ENCODE results near the gene RS1.

Gene RS1

DNA sequence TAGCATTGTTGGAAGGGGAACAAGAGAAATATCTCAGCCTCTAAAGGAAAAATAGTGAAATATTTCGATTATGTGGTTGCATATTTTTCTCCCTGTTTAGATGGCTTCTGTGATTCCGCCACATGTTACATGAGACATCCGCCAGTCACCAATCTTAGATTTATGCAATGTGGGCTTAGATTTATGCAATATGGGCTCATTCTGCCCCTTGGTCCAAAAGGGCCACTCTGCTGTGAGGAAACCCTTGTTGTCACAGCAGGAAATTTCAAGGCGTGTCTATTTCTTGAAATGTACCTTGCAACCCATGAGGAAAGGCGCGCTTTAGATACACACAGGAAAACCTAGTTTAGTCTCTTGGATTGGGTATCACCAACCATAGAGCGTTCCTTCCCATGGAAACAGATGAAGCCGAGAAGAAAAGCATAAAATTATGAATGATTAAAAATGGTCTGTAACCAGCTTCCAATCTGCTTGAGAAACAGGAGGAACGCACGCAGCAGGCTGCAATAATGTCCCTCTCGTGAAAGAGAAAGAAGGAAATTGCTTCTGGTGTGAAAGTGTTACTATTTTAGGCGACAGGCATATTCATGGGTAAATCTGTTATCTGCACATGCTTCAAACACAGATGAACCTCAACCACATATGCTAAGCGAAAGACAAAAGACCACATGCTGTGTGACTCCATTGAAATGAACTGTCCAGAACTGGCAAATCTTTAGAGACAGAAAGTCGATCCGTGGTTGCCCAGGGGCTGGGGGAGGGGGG lies 3.7 kb downstream of the RS1 start:
- no peak overlapping the region for H3K27ac ChIP-seq (ENCODE audit: low read depth, low read length)
- no peak overlapping the region for H3K4me3 ChIP-seq (ENCODE audit: low read depth in 1 of 2, low read length in 2 of 2)
- H3K9me3 ChIP-seq (ENCODE audit: control insufficient read depth in 1 of 2, low read length in 2 of 2): no peaks in the 10 kb centered on the region
- H3K27me3 ChIP-seq (ENCODE audit: control insufficient read depth in 1 of 2, insufficient read depth in 2 of 2, low read length in 2 of 2): no peaks in the 10 kb centered on the region
- no peaks in the 10 kb centered on the region for H3K36me3 ChIP-seq (ENCODE audit: control insufficient read depth in 1 of 2, insufficient read depth in 2 of 2, low read length in 2 of 2)
- H3K4me1 ChIP-seq (ENCODE audit: control insufficient read depth in 1 of 2, insufficient read depth in 2 of 2, low read length in 2 of 2): no peaks in the 10 kb centered on the region
- no peak overlapping the region for H3K9ac ChIP-seq (ENCODE audit: low read depth in 1 of 2, low read length in 2 of 2)

DNA sequence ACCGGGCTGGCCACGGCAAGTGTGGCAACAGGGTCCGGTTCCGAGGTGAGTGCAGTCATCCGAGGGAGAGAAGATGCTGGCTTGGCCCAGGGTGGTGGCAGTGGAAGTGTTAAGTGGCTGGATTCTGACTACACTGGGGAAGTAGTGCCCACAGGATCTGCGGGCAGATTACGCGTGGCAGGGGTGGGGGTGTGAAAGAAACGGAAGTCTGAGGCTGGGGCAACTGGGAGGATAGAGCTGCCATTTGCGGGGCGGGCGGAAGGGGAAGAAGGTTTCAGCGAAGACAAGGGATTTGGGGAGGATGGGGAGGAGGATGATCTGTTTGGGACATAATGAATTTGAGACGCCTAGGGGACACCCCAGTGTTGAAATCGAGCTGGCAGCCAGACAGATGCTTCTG lies 5.3 kb downstream of the RS1 start:
- Histone ChIP-seq H3K27me3 (ENCODE audit: control insufficient read depth in 1 of 2, insufficient read depth in 2 of 2, low read length in 2 of 2) (no peaks in the 10 kb centered on the region), H3K9me3 (ENCODE audit: control insufficient read depth in 1 of 2, low read length in 2 of 2) (no peaks in the 10 kb centered on the region), H3K4me1 (ENCODE audit: control insufficient read depth in 1 of 2, insufficient read depth in 2 of 2, low read length in 2 of 2) (no peaks in the 10 kb centered on the region), H3K4me3 (ENCODE audit: low read depth in 1 of 2, low read length in 2 of 2) (no peak overlapping the region), H3K36me3 (ENCODE audit: control insufficient read depth in 1 of 2, insufficient read depth in 2 of 2, low read length in 2 of 2) (no peaks in the 10 kb centered on the region), H3K9ac (ENCODE audit: low read depth in 1 of 2, low read length in 2 of 2) (no peak overlapping the region), H3K27ac (ENCODE audit: low read depth, low read length) (no peak overlapping the region)

DNA sequence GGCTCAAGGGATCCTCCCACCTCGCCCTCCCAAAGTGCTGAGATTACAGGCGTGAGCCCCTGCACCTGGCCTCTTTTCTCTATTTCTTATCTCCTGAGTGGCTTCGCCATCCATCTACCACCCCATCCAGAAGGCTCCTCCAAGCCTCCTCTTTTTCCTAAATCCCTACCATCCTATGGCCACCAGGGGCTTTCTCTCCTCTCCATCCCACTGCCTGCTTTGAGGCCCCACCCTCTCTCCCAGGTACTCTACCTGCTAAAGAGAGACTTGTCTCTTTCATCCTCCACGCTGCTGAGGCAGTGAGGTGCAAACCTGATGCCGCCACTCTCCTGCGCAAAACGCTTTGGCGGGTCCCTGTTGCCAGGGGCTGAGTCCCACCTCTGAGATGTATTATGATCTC lies 7.0 kb downstream of the RS1 start:
- Histone ChIP-seq H3K36me3 (ENCODE audit: control insufficient read depth in 1 of 2, insufficient read depth in 2 of 2, low read length in 2 of 2) (no peaks in the 10 kb centered on the region), H3K4me1 (ENCODE audit: control insufficient read depth in 1 of 2, insufficient read depth in 2 of 2, low read length in 2 of 2) (no peaks in the 10 kb centered on the region), H3K27ac (ENCODE audit: low read depth, low read length) (no peak overlapping the region), H3K4me3 (ENCODE audit: low read depth in 1 of 2, low read length in 2 of 2) (no peak overlapping the region), H3K27me3 (ENCODE audit: control insufficient read depth in 1 of 2, insufficient read depth in 2 of 2, low read length in 2 of 2) (no peaks in the 10 kb centered on the region), H3K9me3 (ENCODE audit: control insufficient read depth in 1 of 2, low read length in 2 of 2) (no peaks in the 10 kb centered on the region), H3K9ac (ENCODE audit: low read depth in 1 of 2, low read length in 2 of 2) (no peak overlapping the region)

DNA sequence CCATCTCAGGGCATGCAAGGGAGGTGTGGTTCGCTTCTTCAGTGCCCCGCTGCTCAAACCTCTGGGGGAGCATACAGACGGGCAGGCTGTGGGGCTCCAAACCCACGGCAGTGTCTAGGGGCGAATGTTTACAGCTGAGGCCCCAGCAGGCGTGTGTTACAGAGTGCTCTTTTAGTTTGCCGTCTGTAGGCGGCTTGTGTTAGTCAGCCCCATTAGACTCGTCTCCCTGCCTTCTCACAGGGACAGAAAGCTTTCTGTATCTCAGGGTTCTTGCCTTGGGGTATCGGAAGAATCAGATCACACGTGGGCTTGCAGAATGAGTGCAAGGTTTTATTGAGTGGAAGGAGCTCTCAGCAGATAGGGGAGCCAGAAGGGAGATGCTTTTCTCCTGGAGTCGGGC lies 10.6 kb downstream of the RS1 start:
- no peaks in the 10 kb centered on the region for H3K4me1 ChIP-seq (ENCODE audit: control insufficient read depth in 1 of 2, insufficient read depth in 2 of 2, low read length in 2 of 2)
- no peaks in the 10 kb centered on the region for H3K27me3 ChIP-seq (ENCODE audit: control insufficient read depth in 1 of 2, insufficient read depth in 2 of 2, low read length in 2 of 2)
- no peaks in the 10 kb centered on the region for H3K9me3 ChIP-seq (ENCODE audit: control insufficient read depth in 1 of 2, low read length in 2 of 2)
- no peaks in the 10 kb centered on the region for H3K36me3 ChIP-seq (ENCODE audit: control insufficient read depth in 1 of 2, insufficient read depth in 2 of 2, low read length in 2 of 2)
- no peak overlapping the region for H3K27ac ChIP-seq (ENCODE audit: low read depth, low read length)
- no peak overlapping the region for H3K9ac ChIP-seq (ENCODE audit: low read depth in 1 of 2, low read length in 2 of 2)
- no peak overlapping the region for H3K4me3 ChIP-seq (ENCODE audit: low read depth in 1 of 2, low read length in 2 of 2)

- no peak overlapping the region for H3K27ac ChIP-seq (ENCODE audit: low read depth, low read length)
- H3K4me1 ChIP-seq (ENCODE audit: control insufficient read depth in 1 of 2, insufficient read depth in 2 of 2, low read length in 2 of 2): no peaks in the 10 kb centered on the region
- H3K4me3 ChIP-seq (ENCODE audit: low read depth in 1 of 2, low read length in 2 of 2): no peak overlapping the region
- no peaks in the 10 kb centered on the region for H3K9me3 ChIP-seq (ENCODE audit: control insufficient read depth in 1 of 2, low read length in 2 of 2)
- H3K36me3 ChIP-seq (ENCODE audit: control insufficient read depth in 1 of 2, insufficient read depth in 2 of 2, low read length in 2 of 2): no peaks in the 10 kb centered on the region
- no peak overlapping the region for H3K9ac ChIP-seq (ENCODE audit: low read depth in 1 of 2, low read length in 2 of 2)
- no peaks in the 10 kb centered on the region for H3K27me3 ChIP-seq (ENCODE audit: control insufficient read depth in 1 of 2, insufficient read depth in 2 of 2, low read length in 2 of 2)
Observed at GRCh38 chrX:18654875-18655836, 16.8 kb downstream of the RS1 start.

DNA sequence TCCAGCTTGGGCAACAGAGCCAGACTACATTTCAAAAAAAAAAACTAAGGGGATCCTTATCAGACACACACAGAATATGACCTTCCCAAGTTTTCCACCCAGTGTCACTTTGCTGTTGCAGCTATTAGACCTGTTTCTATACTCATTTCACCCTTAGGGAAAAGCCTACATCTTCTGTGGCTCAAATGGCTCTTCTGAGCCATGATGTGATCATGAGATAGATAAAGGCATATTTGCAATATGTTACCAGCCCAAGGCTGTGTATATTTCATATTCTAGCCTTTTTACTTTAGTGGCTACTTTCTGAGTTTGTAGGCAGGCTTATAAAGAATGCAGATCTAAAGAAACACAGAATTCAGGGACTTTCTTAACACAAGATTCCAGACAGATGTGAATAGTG lies 19.3 kb downstream of the RS1 start:
- no peak overlapping the region for H3K9ac ChIP-seq (ENCODE audit: low read depth in 1 of 2, low read length in 2 of 2)
- H3K9me3 ChIP-seq (ENCODE audit: control insufficient read depth in 1 of 2, low read length in 2 of 2): no peaks in the 10 kb centered on the region
- no peaks in the 10 kb centered on the region for H3K27me3 ChIP-seq (ENCODE audit: control insufficient read depth in 1 of 2, insufficient read depth in 2 of 2, low read length in 2 of 2)
- H3K4me3 ChIP-seq (ENCODE audit: low read depth in 1 of 2, low read length in 2 of 2): no peak overlapping the region
- no peak overlapping the region for H3K27ac ChIP-seq (ENCODE audit: low read depth, low read length)
- H3K36me3 ChIP-seq (ENCODE audit: control insufficient read depth in 1 of 2, insufficient read depth in 2 of 2, low read length in 2 of 2): no peaks in the 10 kb centered on the region
- no peaks in the 10 kb centered on the region for H3K4me1 ChIP-seq (ENCODE audit: control insufficient read depth in 1 of 2, insufficient read depth in 2 of 2, low read length in 2 of 2)

DNA sequence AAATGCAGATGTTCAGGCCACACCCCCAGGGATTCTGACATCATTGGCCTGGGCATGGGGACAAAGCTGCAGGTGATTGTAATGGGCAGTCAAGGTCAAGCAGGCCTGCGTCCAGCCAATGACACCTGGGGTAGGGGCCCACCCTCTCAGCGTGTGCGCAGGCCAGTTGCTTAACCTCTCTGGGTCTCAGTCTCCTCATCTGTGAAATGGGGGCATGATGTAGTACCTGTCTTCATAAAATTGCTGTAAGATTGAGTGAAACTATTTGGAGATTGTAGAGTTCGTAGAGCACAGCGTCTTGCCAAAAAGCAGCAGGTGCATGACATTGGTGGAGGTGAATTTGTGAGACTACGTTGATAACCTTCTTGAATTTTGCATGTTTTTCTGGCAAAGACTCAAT lies 21.2 kb downstream of the RS1 start:
- Histone ChIP-seq H3K9me3 (ENCODE audit: control insufficient read depth in 1 of 2, low read length in 2 of 2) (no peaks in the 10 kb centered on the region), H3K4me1 (ENCODE audit: control insufficient read depth in 1 of 2, insufficient read depth in 2 of 2, low read length in 2 of 2) (no peaks in the 10 kb centered on the region), H3K27me3 (ENCODE audit: control insufficient read depth in 1 of 2, insufficient read depth in 2 of 2, low read length in 2 of 2) (no peaks in the 10 kb centered on the region), H3K27ac (ENCODE audit: low read depth, low read length) (no peak overlapping the region), H3K4me3 (ENCODE audit: low read depth in 1 of 2, low read length in 2 of 2) (no peak overlapping the region), H3K36me3 (ENCODE audit: control insufficient read depth in 1 of 2, insufficient read depth in 2 of 2, low read length in 2 of 2) (no peaks in the 10 kb centered on the region), H3K9ac (ENCODE audit: low read depth in 1 of 2, low read length in 2 of 2) (no peak overlapping the region)

- H3K27ac ChIP-seq (ENCODE audit: low read depth, low read length): no peak overlapping the region
- H3K9ac ChIP-seq (ENCODE audit: low read depth in 1 of 2, low read length in 2 of 2): no peak overlapping the region
- H3K9me3 ChIP-seq (ENCODE audit: control insufficient read depth in 1 of 2, low read length in 2 of 2): no peaks in the 10 kb centered on the region
- H3K36me3 ChIP-seq (ENCODE audit: control insufficient read depth in 1 of 2, insufficient read depth in 2 of 2, low read length in 2 of 2): no peaks in the 10 kb centered on the region
- no peak overlapping the region for H3K4me3 ChIP-seq (ENCODE audit: low read depth in 1 of 2, low read length in 2 of 2)
- no peaks in the 10 kb centered on the region for H3K4me1 ChIP-seq (ENCODE audit: control insufficient read depth in 1 of 2, insufficient read depth in 2 of 2, low read length in 2 of 2)
- no peaks in the 10 kb centered on the region for H3K27me3 ChIP-seq (ENCODE audit: control insufficient read depth in 1 of 2, insufficient read depth in 2 of 2, low read length in 2 of 2)
Observed at GRCh38 chrX:18649498-18649951, 22.4 kb downstream of the RS1 start.

- Histone ChIP-seq H3K27me3 (ENCODE audit: control insufficient read depth in 1 of 2, insufficient read depth in 2 of 2, low read length in 2 of 2) (no peaks in the 10 kb centered on the region), H3K4me3 (ENCODE audit: low read depth in 1 of 2, low read length in 2 of 2) (no peak overlapping the region), H3K9me3 (ENCODE audit: control insufficient read depth in 1 of 2, low read length in 2 of 2) (no peaks in the 10 kb centered on the region), H3K9ac (ENCODE audit: low read depth in 1 of 2, low read length in 2 of 2) (no peak overlapping the region), H3K27ac (ENCODE audit: low read depth, low read length) (no peak overlapping the region), H3K36me3 (ENCODE audit: control insufficient read depth in 1 of 2, insufficient read depth in 2 of 2, low read length in 2 of 2) (no peaks in the 10 kb centered on the region), H3K4me1 (ENCODE audit: control insufficient read depth in 1 of 2, insufficient read depth in 2 of 2, low read length in 2 of 2) (no peaks in the 10 kb centered on the region)
Observed at GRCh38 chrX:18647621-18648020, 24.3 kb downstream of the RS1 start.

DNA sequence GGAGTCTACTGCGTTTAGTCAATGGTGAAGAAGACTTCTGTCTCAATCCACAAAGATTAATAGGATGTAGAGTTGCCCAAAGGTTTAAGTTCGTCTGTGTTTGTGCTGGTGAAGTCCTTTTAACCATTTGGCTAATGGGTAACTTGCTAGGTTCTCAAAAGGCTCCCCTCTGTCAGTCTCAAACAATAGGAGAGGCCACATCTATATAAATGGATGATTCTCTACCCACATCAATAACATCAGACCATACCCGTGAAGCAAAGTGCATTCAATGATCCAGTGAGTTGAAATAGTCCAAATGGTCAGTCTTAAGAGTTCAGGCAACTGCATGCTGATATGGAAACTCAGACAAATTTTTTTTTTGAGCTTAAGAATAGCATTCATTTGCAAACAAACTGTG lies 28.1 kb downstream of the RS1 start:
- no peak overlapping the region for H3K27ac ChIP-seq (ENCODE audit: low read depth, low read length)
- no peaks in the 10 kb centered on the region for H3K36me3 ChIP-seq (ENCODE audit: control insufficient read depth in 1 of 2, insufficient read depth in 2 of 2, low read length in 2 of 2)
- H3K4me1 ChIP-seq (ENCODE audit: control insufficient read depth in 1 of 2, insufficient read depth in 2 of 2, low read length in 2 of 2): no peaks in the 10 kb centered on the region
- no peak overlapping the region for H3K9ac ChIP-seq (ENCODE audit: low read depth in 1 of 2, low read length in 2 of 2)
- no peak overlapping the region for H3K4me3 ChIP-seq (ENCODE audit: low read depth in 1 of 2, low read length in 2 of 2)
- H3K27me3 ChIP-seq (ENCODE audit: control insufficient read depth in 1 of 2, insufficient read depth in 2 of 2, low read length in 2 of 2): no peaks in the 10 kb centered on the region
- no peaks in the 10 kb centered on the region for H3K9me3 ChIP-seq (ENCODE audit: control insufficient read depth in 1 of 2, low read length in 2 of 2)

Data from duodenal mucosa (tissue), 2 donors.